Measurements from ENCODE around the gene SLC11A1.

SLC11A1 gene

GRCh38 chr2:218371983-218372350, 10.1 kb upstream of the SLC11A1 start:
- H3K9me3 ChIP-seq (ENCODE audit: severe bottlenecking) = no peaks in the 10 kb centered on the region
- H3K4me3 ChIP-seq (ENCODE audit: low read depth, low read length) = no peak overlapping the region
- H3K36me3 ChIP-seq = no peaks in the 10 kb centered on the region
- TF ChIP-seq CTCF (IDR thresholded peaks at IDR 0.05; ENCODE audit: low read depth, low read length) = no peak
- H3K27ac ChIP-seq = no peak overlapping the region
- H3K27me3 ChIP-seq (ENCODE audit: insufficient read depth, low read depth, severe bottlenecking) = no peaks in the 10 kb centered on the region
- DNase-seq = no peak

DNA sequence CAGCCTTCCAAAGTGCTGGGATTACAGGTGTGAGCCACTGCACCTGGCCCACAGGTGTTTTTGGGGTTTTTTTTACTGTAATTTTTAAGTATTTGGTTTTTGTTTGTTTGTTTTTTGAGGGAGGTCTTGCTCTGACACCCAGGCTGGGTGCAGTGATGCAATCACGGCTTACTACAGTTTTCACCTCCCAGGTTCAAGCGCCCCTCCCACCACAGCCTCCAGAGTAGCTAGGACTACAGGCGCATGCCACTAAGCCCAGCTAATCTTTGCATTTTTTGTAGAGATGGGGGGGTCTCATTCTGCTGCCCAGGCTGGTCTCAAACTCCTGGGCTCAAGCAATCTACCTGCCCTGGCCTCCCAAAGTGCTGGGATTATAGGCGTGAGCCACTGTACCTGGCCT, 7.3 kb upstream of the SLC11A1 start:
- no peaks in the 10 kb centered on the region for H3K27me3 ChIP-seq (ENCODE audit: insufficient read depth, low read depth, severe bottlenecking)
- TF ChIP-seq CTCF (IDR thresholded peaks at IDR 0.05; ENCODE audit: low read depth, low read length) = no peak
- no peaks in the 10 kb centered on the region for H3K9me3 ChIP-seq (ENCODE audit: severe bottlenecking)
- H3K4me3 ChIP-seq (ENCODE audit: low read depth, low read length) = no peak overlapping the region
- DNase-seq = no peak
- no peak overlapping the region for H3K27ac ChIP-seq
- no peaks in the 10 kb centered on the region for H3K36me3 ChIP-seq

DNA sequence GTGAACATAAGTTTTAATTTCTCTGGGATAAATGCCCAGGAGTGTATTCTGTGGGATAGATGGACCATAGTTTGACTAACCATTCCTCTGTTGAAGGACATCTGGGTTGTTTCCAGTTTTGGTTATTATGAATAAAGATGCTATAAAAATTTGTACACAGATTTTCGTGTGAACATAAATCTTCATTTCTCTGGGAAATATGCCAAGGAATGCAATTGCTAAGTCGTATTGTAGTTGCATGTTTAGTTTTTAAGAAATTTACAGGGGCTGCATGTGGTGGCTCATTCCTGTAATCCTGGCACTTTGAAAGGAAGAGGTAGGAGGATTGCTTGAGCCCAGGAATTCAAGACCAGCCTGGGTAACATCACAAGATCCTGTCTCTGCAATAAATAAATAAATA, 6.9 kb upstream of the SLC11A1 start:
- DNase-seq = no peak

GRCh38 chr2:218378053-218378452, 4.0 kb upstream of the SLC11A1 start:
- H3K36me3 ChIP-seq = no peaks in the 10 kb centered on the region
- no peaks in the 10 kb centered on the region for H3K9me3 ChIP-seq (ENCODE audit: severe bottlenecking)
- TF ChIP-seq CTCF (IDR thresholded peaks at IDR 0.05; ENCODE audit: low read depth, low read length) = no peak
- H3K27me3 ChIP-seq (ENCODE audit: insufficient read depth, low read depth, severe bottlenecking) = no peaks in the 10 kb centered on the region
- H3K27ac ChIP-seq = no peak overlapping the region
- no peak overlapping the region for H3K4me3 ChIP-seq (ENCODE audit: low read depth, low read length)
- no peak for DNase-seq

More for the DNA sequence above, 6.9 kb upstream of the SLC11A1 start:
- no peaks in the 10 kb centered on the region for H3K27me3 ChIP-seq (ENCODE audit: insufficient read depth, low read depth, severe bottlenecking)
- H3K4me3 ChIP-seq (ENCODE audit: low read depth, low read length) = no peak overlapping the region
- no peaks in the 10 kb centered on the region for H3K36me3 ChIP-seq
- TF ChIP-seq CTCF (IDR thresholded peaks at IDR 0.05; ENCODE audit: low read depth, low read length) = no peak
- no peaks in the 10 kb centered on the region for H3K9me3 ChIP-seq (ENCODE audit: severe bottlenecking)
- H3K27ac ChIP-seq = no peak overlapping the region

DNA sequence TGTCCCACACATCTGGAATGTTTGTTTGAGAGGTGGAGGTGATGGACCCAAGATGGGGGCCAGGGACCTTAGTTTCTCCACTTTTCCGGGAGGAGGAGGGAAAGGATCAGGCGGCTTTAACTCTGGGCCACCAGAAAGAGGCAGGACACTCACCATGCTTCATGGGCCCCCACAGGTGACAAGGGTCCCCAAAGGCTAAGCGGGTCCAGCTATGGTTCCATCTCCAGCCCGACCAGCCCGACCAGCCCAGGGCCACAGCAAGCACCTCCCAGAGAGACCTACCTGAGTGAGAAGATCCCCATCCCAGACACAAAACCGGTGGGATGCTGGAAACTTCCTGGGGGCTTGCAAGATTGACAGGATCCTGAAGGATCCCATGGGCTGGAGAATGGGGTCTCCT, 712 bp downstream of the SLC11A1 start:
- DNase-seq = no peak
- Histone ChIP-seq H3K9me3 (ENCODE audit: severe bottlenecking) (no peaks in the 10 kb centered on the region), H3K36me3 (no peaks in the 10 kb centered on the region), H3K4me3 (ENCODE audit: low read depth, low read length) (no peak overlapping the region), H3K27ac (no peak overlapping the region), H3K27me3 (ENCODE audit: insufficient read depth, low read depth, severe bottlenecking) (no peaks in the 10 kb centered on the region)
- TF ChIP-seq CTCF (IDR thresholded peaks at IDR 0.05; ENCODE audit: low read depth, low read length) = no peak

DNA sequence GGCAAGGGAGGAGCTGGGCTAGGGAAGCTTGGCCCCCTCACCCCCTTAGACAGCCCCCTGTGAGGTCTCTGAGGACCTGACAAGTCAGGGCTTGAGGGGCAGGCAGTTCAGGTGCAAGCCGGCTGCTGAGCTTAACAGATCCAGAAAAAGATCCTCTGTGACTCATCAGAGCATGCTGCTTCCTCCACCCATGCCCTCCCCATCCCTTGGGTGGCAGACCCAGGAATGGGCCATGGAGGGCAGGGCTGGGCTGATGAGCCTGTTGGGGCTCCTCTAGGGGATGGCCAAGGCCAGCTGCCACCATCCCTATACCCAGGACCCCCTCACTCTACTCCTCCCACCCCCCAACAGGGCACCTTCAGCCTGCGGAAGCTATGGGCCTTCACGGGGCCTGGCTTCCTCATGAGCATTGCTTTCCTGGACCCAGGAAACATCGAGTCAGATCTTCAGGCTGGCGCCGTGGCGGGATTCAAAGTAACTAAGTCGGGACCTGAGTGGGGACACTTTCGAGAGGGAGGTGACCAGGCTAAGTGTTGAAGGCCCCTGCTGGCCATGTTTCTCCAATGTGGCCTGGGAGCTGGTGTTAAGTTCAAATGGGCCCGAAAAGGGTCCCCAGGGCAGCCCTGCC, 1.9 kb downstream of the SLC11A1 start:
- no peaks in the 10 kb centered on the region for H3K9me3 ChIP-seq (ENCODE audit: severe bottlenecking)
- TF ChIP-seq CTCF (IDR thresholded peaks at IDR 0.05; ENCODE audit: low read depth, low read length) = no peak
- DNase-seq = no peak
- no peak overlapping the region for H3K4me3 ChIP-seq (ENCODE audit: low read depth, low read length)
- no peaks in the 10 kb centered on the region for H3K27me3 ChIP-seq (ENCODE audit: insufficient read depth, low read depth, severe bottlenecking)
- H3K36me3 ChIP-seq = no peaks in the 10 kb centered on the region
- no peak overlapping the region for H3K27ac ChIP-seq

Measured in WERI-Rb-1 (cell line).